PC-9 (cell line): Measurements from ENCODE around the gene MPND.

ENCODE experiments used
- EZH2 ChIP-seq: fragments of 200-600 bp; sonication (generic); IDR thresholded peaks from 2 replicates; pipeline ENCODE4 v1.8.0; 2017; ENCODE audit warnings: antibody characterized with exemption, low read depth
- TF ChIP-seq, protein P1 (sequence below): fragments of 200-600 bp; sonication (generic); conservative IDR thresholded peaks from 2 replicates; pipeline ENCODE4 v1.6.1; 2017; ENCODE audit warnings: mixed run types, antibody characterized with exemption, mild to moderate bottlenecking, moderate library complexity

DNA sequence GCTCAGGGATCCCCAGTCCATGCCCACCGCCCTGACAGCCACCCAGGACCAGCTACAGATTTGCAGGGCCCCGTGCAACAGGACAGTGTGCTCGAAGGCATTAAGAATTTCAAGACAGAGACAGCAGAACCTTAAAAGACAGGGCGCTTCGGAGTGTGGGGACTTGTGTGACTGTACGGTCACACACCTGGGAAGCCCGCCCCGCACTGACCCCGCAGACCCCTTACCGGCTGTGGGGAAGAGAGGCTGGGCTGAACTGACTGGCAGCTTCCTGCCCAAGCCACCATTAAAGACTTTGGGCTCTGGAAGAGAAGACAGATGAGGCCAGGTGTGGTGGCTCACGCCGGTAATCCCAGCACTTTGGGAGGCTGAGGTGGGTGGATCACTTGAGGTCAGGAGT is 19.1 kb upstream of the MPND start:
- TF ChIP-seq, protein P1, sequence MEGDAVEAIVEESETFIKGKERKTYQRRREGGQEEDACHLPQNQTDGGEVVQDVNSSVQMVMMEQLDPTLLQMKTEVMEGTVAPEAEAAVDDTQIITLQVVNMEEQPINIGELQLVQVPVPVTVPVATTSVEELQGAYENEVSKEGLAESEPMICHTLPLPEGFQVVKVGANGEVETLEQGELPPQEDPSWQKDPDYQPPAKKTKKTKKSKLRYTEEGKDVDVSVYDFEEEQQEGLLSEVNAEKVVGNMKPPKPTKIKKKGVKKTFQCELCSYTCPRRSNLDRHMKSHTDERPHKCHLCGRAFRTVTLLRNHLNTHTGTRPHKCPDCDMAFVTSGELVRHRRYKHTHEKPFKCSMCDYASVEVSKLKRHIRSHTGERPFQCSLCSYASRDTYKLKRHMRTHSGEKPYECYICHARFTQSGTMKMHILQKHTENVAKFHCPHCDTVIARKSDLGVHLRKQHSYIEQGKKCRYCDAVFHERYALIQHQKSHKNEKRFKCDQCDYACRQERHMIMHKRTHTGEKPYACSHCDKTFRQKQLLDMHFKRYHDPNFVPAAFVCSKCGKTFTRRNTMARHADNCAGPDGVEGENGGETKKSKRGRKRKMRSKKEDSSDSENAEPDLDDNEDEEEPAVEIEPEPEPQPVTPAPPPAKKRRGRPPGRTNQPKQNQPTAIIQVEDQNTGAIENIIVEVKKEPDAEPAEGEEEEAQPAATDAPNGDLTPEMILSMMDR: no peak
- TF ChIP-seq EZH2: no peak
